HG03439 (cell line): ENCODE measurements around the gene PSMA7.
A peak's percentile ranks its signal among the peaks of the same experiment; 100 is the strongest.

ENCODE experiments used
- ATAC-seq: cut with Tn5 transposase; IDR thresholded peaks from one replicate; pipeline ENCODE4 v1.9.1; 2021; ENCODE audit warnings: mild to moderate bottlenecking, moderate library complexity; ENCODE audit not compliant: unreplicated experiment

Gene PSMA7

DNA sequence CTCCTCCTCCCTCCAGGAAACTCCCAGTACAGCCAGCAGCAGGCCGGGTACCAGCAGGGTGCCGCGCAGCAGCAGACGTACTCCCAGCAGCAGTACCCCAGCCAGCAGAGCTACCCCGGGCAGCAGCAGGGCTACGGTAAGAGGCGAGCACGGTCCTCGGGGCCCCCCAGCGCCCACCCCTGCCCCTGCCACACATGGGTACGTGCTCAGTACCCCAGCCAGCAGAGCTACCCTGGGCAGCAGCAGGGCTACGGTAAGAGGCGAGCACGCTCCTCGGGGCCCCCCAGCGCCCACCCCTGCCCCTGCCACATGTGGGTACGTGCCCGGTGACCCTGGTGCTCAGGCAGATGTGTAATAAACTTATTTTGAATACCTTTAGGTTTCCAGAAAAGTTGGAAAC, 29.5 kb upstream of the PSMA7 start:
- no peak for ATAC-seq

DNA sequence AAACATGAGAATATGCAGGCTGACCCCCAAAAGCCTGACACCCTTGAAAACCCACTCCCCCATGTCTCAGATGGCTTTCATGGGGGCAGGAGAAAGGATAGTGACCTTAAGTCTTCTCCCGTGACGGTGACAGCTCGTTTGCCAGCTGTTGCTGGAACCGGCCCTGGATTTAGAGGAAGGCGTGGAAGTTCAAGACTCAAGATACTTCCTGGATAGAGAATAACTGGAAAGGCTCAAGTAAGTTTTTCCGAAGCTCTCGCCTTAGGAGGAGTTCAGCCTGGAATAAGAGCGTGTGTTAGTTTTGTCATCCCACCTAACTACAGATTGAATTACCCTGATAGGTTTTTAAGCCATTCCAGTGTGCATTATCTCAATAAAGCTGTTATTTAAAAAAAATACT, 28.1 kb upstream of the PSMA7 start:
- no peak for ATAC-seq

DNA sequence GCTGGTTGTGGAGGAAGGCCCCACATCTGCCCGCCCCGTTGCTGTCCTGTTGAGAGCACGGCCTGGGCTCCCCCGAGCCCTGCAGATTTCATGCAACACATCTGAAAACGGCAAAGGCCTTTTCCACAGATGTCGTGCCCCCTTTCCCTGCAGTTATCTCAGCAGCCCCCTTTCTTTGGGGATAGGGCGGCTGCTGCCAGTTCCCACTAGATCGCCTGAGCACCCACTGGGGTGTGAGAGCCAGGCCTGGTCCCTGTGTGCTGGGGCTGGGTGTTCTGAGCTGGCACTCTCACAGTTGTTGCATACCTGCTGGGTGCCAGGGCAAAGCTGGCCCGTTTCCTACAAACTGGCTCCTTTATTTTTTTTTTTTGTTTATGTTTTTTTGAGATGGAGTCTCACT, 27.3 kb upstream of the PSMA7 start:
- ATAC-seq: no peak

DNA sequence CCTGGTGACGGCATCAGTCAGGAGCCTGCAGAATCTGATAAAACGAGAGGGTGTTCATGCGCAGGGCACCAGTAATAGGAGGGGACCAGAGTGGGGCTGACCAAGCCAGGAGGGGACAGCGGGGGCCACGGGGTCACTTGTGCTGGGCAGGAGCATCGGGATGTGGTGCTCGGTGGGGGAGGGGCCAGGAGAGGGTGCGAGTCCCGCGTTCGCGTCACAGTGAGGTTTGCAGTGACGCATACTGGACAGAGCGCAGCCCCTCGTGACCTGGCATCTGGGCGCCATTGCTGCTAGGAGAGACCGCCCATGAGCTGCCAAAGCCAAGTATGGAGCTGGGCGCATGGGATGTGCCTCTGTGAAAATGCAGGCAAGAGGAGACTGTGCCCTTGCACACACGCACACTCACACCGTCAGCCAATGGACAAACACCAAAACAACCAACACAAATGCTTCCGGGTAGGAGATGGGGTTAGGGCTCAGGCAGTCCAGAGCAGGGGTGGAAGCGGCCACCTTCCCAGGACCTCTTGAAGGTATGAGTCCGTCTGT, 25.8 kb upstream of the PSMA7 start:
- ATAC-seq: no peak

DNA sequence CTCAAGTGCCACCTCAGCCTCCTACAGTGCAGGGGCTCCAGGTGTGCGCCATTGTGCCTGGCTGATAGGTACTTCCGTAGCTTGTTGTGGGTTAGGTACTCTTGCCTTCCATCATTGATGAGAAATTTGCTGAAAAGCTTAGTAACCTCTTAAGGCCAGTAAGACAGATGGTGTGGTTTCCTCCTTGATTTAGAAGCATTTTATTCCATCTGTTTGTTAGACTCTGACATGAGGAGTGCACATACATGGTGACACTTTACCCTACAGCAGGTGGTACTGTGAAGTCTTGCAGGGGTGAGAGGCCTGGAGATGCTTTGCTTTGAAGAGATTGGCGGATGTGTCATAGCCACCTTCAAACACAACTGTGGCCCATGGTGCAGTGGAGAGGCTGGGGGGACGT, 24.9 kb upstream of the PSMA7 start:
- no peak for ATAC-seq

DNA sequence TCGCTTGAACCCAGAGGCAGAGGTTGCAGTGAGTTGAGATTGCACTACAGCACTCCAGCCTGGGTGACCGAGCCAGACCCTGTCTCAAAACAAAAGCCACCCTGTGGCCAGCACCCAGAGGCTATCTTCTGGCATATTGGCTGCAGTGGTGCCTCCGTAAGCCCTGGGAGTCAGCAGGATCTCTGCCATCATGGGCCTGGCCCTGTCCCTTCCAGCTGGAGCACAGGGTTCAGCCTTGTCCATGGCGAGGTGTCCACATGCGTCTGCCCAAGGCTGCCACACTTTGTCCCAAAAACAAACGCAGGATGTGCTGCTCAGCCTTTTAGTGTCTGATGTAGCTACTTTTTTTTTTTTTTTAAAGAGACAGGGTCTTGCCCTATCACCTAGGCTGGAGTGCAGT, 24.3 kb upstream of the PSMA7 start:
- no peak for ATAC-seq

DNA sequence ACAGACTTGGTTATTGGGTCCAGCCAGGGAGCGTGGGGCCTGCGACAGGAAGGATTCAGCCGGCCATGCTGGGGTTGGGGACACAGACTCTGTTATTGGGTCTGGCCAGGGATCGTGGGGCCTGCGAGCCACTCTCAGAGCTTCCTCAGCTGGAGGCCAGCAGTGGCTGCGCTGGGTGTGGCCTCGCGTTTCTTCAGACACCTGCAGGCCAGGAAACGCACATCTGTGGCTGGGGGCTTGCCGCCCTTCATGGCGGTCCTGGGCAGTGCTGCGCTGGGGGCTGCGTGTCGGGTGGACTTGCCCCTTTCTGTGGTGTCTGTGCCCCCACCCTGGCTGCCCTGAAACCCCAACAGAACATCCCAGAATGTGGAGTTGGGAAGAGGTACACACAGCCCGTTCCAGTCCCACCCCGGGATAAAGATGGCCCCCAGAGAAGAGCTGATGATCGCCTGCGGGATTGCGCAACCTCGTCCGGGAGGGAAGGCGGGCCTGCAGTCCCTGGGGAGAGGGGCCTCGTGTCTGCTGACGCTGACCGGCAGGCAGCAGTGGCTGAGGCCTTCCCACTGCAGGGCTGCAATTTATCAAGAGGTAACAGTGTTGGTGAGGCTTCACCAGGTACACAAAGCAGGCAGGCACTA, 22.7 kb upstream of the PSMA7 start:
- no peak for ATAC-seq

DNA sequence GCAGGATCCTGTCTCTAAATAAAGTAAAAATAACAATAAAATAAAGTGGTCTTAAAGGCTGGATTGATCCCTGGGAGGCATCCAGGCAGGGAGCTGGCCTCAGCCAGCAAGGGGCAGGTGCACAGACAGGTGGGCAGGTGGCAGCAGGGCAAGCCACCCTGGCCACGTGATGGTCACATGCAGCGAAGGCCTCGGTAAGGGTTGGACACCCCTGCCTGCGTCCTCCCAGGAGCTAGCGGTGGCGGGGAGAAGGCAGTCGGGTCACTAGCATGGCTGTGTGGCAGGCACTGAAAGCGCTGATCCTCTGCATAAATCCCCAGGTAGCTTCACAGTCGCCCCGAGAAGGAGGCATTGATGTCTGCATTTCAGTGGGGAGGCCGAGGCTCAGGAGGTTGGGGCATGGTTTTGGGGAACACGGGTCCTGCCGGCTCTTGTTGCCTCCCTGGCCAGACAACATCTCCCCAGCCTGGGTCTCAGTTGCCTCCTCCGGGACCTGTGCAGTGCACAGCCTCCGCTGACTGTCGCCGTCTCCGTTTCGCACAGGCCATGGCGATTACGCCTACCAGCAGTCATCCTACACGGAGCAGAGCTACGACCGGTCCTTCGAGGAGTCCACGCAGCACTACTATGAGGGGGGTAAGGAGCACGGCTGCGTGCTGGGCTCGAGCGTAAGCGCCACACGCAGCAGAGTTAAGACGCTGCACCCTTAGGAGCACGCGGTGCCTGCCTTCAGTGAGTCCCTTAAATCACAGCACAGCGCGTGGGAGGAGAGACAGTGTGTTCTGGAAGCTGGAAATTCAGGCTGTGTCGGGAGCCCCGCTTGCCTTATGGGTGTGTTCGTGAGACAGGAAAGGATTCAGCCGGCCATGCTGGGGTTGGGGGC, 21.9 kb upstream of the PSMA7 start:
- no peak for ATAC-seq

DNA sequence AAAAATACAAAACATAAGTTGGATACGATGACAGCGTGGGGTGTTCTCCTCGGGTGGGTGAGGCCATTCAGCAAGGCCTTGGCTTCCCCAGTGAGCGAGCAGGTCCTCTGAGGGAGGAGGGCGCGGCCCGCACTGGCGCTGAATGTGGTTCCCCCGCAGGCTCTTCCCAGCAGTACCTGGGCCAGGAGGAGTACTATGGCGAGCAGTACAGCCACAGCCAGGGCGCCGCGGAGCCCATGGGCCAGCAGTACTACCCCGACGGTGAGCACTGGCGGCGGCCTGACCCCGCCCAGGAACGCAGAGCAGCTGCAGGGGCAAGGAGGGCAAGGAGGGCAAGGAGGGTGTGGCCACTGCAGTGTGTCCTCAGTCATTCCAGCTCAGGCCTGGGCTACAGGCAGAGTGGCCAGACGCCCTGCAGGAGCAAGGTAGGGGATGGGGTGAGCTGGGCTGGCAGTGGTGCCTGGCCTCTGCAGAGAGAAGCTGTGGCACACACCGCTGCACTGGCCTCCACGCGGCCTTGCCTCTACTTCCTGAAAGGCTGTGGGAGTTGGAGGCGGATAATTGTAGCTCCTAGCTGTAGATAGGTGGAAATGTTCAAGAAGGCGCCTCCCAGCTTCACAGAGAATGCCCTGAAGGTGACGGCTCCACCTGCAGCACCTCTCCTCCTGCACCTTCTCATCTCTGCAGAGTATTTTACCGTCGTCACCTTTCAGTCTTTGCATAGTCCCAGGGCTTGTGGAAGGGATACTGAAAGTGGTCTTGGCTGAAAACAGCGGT, 21.0 kb upstream of the PSMA7 start:
- no peak for ATAC-seq

DNA sequence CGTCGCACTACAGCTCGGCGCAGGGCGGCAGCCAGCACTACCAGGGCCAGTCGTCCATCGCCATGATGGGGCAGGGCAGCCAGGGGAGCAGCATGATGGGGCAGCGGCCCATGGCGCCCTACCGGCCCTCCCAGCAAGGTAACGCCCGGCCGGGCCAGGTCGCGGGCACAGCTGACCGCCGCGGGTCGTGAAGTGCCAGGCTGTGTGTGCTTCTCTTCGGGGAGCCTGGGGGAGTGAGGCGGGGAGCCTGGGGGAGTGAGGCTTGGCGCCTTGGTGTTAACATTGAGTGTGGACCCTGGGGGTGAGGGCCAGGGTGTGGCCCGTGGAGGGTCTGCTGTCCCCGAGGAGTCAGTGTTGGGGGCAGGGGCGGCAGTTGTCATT, 20.3 kb upstream of the PSMA7 start:
- no peak for ATAC-seq

DNA sequence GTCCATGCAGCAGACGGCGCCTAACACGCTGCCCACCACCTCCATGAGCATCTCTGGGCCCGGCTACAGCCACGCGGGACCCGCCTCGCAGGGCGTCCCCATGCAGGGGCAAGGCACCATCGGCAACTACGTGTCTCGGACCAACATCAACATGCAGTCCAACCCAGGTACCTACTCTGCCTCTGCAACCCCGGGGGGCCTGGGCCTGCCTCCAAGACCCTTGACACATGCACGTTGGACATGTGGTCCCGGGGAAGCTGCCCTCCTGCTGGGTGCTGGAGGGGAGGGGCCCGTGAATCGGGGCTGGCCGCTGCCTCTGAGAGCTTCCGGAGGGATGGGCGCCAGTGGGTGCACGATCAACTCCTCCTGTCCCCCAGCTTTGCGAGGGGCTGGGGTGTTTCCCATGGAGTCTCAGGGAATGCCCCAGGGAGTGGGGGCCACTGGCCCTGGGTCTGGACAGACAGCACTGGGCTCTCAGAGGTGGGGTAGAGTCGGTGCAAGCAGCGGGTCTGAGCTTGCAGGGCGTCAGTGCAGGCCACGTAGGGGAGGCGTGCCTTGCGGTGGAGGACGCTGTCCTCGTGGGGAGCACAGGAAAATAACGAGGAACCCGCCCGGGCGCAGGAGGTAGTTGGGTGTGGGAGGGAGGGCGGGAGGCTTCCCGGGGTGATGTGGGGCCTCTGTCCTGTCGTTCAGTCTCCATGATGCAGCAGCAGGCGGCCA, 19.7 kb upstream of the PSMA7 start:
- no peak for ATAC-seq

DNA sequence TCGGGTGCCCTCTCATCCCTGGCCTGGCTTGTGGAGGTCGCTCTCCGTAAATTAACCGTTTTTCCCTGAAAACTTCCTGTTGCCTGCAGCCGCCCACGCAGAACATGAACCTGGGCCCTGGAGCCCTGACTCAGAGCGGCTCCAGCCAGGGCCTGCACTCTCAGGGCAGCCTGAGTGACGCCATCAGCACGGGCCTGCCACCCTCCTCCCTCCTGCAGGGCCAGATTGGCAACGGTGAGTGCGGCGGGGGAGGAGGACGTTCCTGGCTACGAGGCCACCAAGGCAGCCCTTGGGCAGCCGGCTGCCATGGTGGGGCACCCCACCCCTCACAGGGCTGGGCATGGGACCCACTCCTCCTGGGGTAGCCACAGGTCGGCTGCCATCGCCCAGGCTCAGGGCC, 18.2 kb upstream of the PSMA7 start:
- no peak for ATAC-seq

DNA sequence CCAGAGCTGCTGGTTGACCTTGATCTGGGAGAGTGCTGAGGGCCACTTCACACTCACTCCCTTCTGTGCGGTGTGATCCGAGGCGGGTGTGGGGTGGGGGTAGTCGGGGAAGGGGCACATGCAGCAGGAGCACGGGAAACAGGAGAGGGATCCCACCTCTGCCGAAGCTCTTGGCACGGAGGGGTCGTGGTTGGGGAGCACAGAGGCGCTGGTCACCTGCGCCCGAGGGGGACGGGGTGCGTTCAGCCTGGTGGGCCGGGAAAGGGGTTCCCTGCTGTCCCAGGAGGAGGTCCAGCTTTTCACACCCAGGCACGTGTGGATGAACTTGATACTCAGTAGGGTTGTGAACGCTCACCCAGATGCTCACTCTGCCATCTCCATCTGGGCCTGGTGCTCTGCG, 17.7 kb upstream of the PSMA7 start:
- no peak for ATAC-seq

DNA sequence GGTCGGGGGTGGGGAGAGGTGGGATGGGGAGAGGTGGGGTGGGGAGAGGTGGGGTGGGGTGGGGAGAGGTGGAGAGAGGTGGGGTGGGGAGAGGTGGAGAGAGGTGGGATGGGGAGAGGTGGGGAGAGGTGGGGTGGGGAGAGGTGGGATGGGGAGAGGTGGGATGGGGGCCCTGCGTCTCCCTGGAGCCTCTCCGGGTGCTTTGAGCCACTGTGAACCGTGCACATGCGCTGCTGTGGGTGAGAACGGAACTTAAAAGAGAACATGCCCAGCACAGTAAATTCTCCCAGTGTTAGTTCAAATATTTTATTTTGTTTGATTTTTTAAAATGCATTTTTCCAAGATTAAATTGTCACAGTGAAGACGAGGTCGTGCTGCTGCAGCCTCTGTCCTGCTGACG, 17.1 kb upstream of the PSMA7 start:
- ATAC-seq: no peak

DNA sequence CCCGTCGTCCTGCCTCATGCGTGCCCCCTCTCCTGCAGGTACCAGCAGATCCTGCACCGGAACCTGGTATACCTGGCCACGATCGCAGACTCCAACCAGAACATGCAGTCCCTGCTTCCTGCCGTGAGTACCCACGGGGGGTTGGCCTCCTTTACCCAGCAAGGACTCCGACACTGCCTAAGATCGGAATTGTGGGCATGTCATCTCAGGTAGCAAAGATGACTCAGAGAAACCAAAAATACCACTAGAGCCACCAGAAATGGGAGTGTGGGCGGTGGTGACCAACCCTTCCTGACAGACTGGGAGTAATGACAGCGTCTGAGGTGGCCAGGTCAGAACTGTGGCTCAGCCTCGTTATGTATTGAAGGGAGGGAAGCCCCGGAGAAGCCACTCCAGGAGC, 16.6 kb upstream of the PSMA7 start:
- ATAC-seq: peak; percentile 54

DNA sequence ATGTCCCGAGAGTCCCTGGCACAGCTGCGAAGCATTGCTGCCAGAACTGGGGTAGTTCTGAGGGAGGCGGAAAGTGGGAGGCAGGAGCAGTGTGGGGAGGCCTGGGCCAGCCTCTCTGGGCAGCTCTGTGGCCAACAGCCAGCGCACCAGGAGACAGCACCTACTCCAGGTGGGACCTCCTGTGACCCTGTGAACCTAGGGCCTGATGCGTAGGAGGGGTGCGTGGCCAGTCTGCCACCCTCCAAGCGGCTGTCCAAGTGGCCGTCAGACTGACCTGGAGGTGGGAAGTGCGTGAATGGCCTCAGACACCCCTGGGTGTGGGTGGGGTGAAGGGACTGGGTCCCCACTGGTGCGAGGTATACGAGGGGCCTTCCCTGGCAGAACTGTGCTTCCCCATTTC, 15.9 kb upstream of the PSMA7 start:
- no peak for ATAC-seq

DNA sequence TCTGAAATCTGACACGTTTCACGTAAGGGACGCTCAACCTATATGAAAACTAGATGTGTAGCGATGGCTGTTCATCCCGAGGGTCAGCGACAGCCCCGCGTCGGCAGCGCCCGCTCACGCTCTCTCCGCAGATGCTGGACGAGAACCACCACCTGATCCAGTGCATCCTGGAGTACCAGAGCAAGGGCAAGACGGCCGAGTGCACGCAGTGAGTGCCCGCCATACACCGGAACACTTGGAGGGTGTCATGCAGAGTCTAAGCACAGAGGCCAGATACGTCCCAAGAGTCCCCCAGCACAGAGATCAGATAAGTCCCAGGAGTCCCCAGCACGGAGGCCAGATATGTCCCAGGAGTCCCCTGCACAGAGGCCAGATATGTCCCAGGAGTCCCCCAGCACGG, 15.3 kb upstream of the PSMA7 start:
- ATAC-seq: no peak

DNA sequence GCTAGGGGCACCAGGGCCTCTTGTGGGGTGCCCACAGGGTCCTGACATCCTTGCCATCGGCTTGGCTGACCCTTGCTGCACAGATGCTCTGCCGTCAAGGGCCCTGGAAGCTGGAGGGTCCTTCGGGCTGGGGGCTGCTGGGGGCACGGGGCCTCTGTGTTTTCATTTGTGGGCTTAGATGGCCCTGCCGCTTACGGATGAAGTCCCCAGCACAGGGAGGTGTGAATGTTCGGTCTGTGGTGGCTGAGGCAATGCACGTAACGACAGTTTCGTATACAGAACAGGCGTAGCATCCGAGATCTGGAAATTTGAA, 14.8 kb upstream of the PSMA7 start:
- ATAC-seq: no peak

DNA sequence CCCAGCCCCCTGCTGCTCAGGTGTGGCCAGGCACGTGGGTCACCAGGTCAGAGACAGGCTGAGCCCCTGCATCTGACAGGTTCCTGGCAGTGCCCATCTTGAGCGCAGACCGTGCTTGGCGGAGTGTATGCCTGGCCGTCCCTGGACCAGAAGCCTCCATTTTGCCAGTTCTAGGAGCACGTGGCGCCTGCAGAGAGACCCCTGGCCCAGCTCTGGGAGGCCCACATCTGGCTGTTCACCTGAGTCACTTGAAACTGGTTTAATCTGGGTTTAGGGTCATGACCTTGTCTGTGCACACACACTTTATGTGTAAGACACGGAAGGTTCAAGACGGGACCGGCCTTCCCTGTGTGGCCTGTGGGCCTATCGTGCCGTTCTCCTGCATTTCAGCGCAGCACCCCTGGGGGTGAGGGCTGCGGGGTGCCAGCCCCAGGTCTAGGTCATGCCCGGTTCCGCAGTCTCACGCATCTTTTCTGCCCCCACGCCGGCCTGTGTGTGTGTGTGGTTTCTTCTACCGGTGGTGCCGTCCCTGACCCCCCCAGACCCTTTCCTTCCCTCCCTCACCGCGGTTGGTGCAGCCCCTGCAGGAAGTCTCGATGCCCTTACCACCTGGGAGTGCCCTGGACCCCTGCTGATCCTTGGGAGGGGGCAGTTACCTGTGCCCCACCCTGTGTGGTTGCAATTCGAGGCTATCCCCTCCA, 14.3 kb upstream of the PSMA7 start:
- no peak for ATAC-seq

DNA sequence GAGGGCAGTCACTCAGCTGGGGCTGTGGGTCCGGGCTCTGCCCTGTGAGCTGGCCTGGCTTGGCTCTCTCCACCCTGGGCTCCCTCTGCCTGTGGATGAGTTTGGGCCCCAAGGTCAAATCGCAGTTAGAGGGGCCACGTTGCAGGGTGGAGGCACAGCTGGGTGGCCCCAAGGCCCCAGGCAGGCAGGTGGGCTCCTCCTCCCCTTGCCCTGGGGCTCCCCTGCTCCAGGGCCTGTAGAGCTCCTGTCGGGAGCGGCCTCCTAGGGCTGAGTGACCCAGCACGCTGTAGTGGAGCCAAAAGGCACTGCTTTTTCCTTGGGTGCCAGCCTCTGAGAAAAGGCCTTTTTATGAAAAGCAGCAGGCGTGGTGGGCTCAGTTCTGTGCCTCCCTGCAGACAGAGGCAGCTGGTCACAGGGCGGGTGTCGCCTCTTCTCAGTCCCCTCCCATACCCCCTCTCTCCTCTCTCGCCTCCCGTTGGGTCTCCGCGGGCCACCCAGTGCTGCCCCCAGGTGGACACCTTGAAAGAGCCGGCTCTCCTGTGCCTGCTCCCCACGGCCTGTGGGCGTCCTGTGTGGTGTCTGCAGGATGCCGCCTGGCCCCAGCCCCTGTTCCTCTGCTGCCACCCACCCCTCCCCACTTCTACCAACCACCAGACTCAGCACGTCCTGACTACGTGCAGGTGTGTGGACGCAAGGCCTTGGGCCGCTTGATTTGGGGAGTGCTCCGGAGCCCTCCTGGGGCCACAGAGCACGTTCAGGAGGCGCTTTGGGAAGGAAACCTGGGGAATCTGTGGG, 13.6 kb upstream of the PSMA7 start:
- no peak for ATAC-seq
